Measurements from ENCODE around the gene GABRA5.

Gene GABRA5

GRCh38 chr15:26996250-26996649 lies 129.4 kb downstream of the GABRA5 start:
- WGBS (ENCODE audit: insufficient coverage): no CpG with 5 or more reads among the region's 2 CpGs
- peaks cover 0 to 2% (median 0%) of the 10 kb centered on the region in 5 experiments for H3K27me3 ChIP-seq (replicated peaks in 2 of 5; ENCODE audit: control insufficient read depth in 4 of 5, insufficient read depth in 5 of 5, low read length in 4 of 5)
- no peaks in the 10 kb centered on the region for H3K36me3 ChIP-seq (ENCODE audit: control insufficient read depth in 4 of 4, insufficient read depth in 4 of 4, low read length in 3 of 4)
- H3K9me3 ChIP-seq (ENCODE audit: control extremely low read depth in 1 of 5, control insufficient read depth in 4 of 5, insufficient read depth in 2 of 5, low read depth in 1 of 5, low read length in 4 of 5): peaks cover 0 to 4% (median 0%) of the 10 kb centered on the region in 5 experiments
- H3K27ac ChIP-seq (ENCODE audit: insufficient read depth in 1 of 2, low read depth in 1 of 2, low read length in 2 of 2, poor library complexity in 1 of 2, severe bottlenecking in 2 of 2): no peak overlapping the region
- no peak overlapping the region for H3K4me3 ChIP-seq (ENCODE audit: control insufficient read depth in 1 of 7, extremely low read depth in 1 of 7, insufficient read depth in 4 of 7, low read depth in 2 of 7, low read length in 6 of 7)
- CTCF ChIA-PET: no interaction called here
- POLR2A ChIA-PET: no interaction called here
- no peaks in the 10 kb centered on the region for H3K4me1 ChIP-seq (ENCODE audit: control extremely low read depth in 1 of 4, control insufficient read depth in 4 of 4, insufficient read depth in 4 of 4, low read length in 3 of 4)
- no peak for DNase-seq
